Heart left ventricle (tissue), 16 donors: ENCODE data around the gene F11R. TPM values are rescaled to one million over a fixed set of nuclear protein-coding genes. Genes with fewer than 3 reads are reported as not detected.
A peak's percentile ranks its signal among the peaks of the same experiment; 100 is the strongest.
"Not testable (repeated sequence)": the region's sequence is repeated elsewhere in the genome, so short reads cannot be mapped to it uniquely, and the experiment has no call there.

Experiments
- ATAC-seq, 4 donors: fragments of 200-7000 bp; cut with Tn5 transposase; one replicate each; pipeline ENCODE4 v1.9.1; 2020 to 2022; ENCODE audit warnings: moderate library complexity in 4 of 4, mild to moderate bottlenecking in 3 of 4, moderate number of reproducible peaks in 1 of 4
- DNase-seq, 5 donors: peaks; one replicate each; pipeline ENCODE4 v3.0.0-alpha.2; 2020
- H3K27ac ChIP-seq, 12 donors: fragments of 200-600 bp; sonication (generic) in 4 of 12; one replicate each; pipeline versions ENCODE4 v1.5.0 to v1.8.0; 2016 to 2022; ENCODE audit warnings: mild to moderate bottlenecking in 2 of 12
- H3K27me3 ChIP-seq, 9 donors: fragments of 200-600 bp; sonication (generic) in 2 of 9; one replicate each; pipeline versions ENCODE4 v1.5.1 to v1.8.0; 2016 to 2022; ENCODE audit warnings: mild to moderate bottlenecking in 3 of 9
- H3K36me3 ChIP-seq, 9 donors: fragments of 200-600 bp; sonication (generic) in 2 of 9; one replicate each; pipeline versions ENCODE4 v1.5.0 to v1.8.0; 2018 to 2022; ENCODE audit warnings: mild to moderate bottlenecking in 2 of 9
- H3K4me1 ChIP-seq, 12 donors: fragments of 200-600 bp; sonication (generic) in 4 of 12; one replicate each; pipeline versions ENCODE4 v1.5.0 to v1.8.0; 2016 to 2022; ENCODE audit warnings: mild to moderate bottlenecking in 3 of 12
- H3K4me3 ChIP-seq, 12 donors: fragments of 200-600 bp; sonication (generic) in 4 of 12; one replicate each; pipeline versions ENCODE4 v1.5.0 to v1.8.0; 2017 to 2022; ENCODE audit warnings: mild to moderate bottlenecking in 9 of 12, moderate library complexity in 4 of 12
- H3K9me3 ChIP-seq, 12 donors: fragments of 200-600 bp; sonication (generic) in 4 of 12; one replicate each; pipeline versions ENCODE4 v1.5.0 to v1.8.0; 2016 to 2022; ENCODE audit warnings: mild to moderate bottlenecking in 1 of 12
- CTCF ChIP-seq, 12 donors: fragments of 200-600 bp; sonication (generic) in 4 of 12; IDR thresholded peaks; one replicate each; pipeline versions ENCODE4 v1.5.0 to v1.8.0; 2018 to 2022; ENCODE audit warnings: antibody characterized with exemption in 12 of 12, mild to moderate bottlenecking in 5 of 12
- POLR2A ChIP-seq, 2 donors: fragments of 450-650 bp; IDR thresholded peaks; one replicate each; pipeline ENCODE4 v1.6.1; 2017; ENCODE audit warnings: antibody characterized with exemption in 2 of 2, mild to moderate bottlenecking in 2 of 2, moderate library complexity in 2 of 2
- WGBS, 4 donors: extraction: QIAGEN DNeasy Blood & Tissue Kit in 2 of 4; methylation state at CpG; one replicate each; pipeline versions ENCODE4 v1.1.5 to v1.1.7; 2013 to 2018; 5-methylcytosine and 5-hydroxymethylcytosine counted together
- intact Hi-C, 10 donors: fragments of 100-400 bp; cut with DNase I; formaldehyde crosslinking; loops; one replicate each; pipeline versions ENCODE4 v1.11.1 to v1.14.2; 2022
- polyA plus RNA-seq, 2 donors: library from polyadenylated mRNA; stranded (reverse); fragments of 200-250 nt; gene quantifications; one replicate each; pipeline ENCODE4 v1.2.3, GENCODE V29; 2013
- total RNA-seq, 9 donors: library from RNA; depleted of rRNA in 2 of 9; stranded (reverse); fragments of >200 nt in 2 of 9; fragmentation: NEBNext Ultra II Directional in 3 of 9; extraction: Animal tissue kit (Norgen Biotek cat#: 25700) in 3 of 9; gene quantifications; one replicate each; pipeline versions ENCODE4 v1.1.0 to v1.2.4, GENCODE V29; 2016 to 2023
- donor health status: ischemic (EF 13 %, LVEDD 7.1; RV severe dilation, severe dysfunction).
- donor health status: healthy with polysubstance abuse.
- donor health status: DM: no; HTN: yes; CAD: no.
- donor health status: DM: no; HTN: no; CAD: no.
- donor health status: ischemic (EF 25% LVEDD 6.9; RV normal size, moderate dysfunction).
- donor health status: ischemic (EF 25% LVEDD 5.7; RV mildly dilated, moderate dysfunction).
- donor health status: healthy.
- donor health status: DM: yes; HTN: yes; CAD: no.
- donor health status: ischemic (EF 35%, LVEDD 5.7; RV mildly dilated, moderate dysfunction).
- donor health status: nonischemic (EF 11% LVEDD 7.7; RV severe dilation, severe dysfunction).
- donor health status: DM: yes; HTN: yes; CAD: no.
- donor health status: PGD.
- donor health status: ischemic (EF 29% LVEDD 5.4; RV normal size, mild dysfunction).
- donor health status: nonischemic (EF 23%, LVEDD 6.1; RV moderate dilation, normal function).

The F11R gene
- total and polyA plus RNA-seq, 11 donors = 7.4 to 23.4 (median 10.9) TPM

DNA sequence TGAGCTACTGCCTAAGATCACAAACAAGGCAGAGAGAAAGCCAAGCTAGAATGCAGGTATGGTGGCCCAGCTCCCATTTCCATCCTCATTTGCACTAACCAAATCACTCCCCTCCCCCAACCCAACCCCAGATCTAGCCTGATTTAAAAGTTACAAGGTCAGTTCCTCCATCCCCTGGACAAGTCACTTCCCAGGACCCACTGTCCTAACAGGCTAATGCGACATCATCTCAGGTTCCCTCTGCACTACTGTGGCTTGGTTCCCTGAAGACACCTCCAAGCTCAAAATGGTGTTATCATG is 2.4 kb downstream of the F11R start:
- DNase-seq (no peak), ATAC-seq (no peak)
- 86 to 95% (median 90%) methylated on average over 1 of the region's 1 CpG for WGBS, 4 donors
- intact Hi-C loops = no loop called here
- TF ChIP-seq CTCF (IDR thresholded peaks at IDR 0.05) (no peak), POLR2A (IDR thresholded peaks at IDR 0.05) (no peak)
- Histone ChIP-seq H3K9me3 (no peaks in the 10 kb centered on the region), H3K27me3 (peaks cover 0 to 4% (median 0%) of the 10 kb centered on the region in 9 donors), H3K27ac (peak overlapping the region in 8 of 12 donors; percentile 11 to 95 (median 88)), H3K4me3 (peak overlapping the region in 1 of 12 donors; percentile 74), H3K4me1 (peaks cover 0 to 63% (median 26%) of the 10 kb centered on the region in 12 donors), H3K36me3 (no peaks in the 10 kb centered on the region)

DNA sequence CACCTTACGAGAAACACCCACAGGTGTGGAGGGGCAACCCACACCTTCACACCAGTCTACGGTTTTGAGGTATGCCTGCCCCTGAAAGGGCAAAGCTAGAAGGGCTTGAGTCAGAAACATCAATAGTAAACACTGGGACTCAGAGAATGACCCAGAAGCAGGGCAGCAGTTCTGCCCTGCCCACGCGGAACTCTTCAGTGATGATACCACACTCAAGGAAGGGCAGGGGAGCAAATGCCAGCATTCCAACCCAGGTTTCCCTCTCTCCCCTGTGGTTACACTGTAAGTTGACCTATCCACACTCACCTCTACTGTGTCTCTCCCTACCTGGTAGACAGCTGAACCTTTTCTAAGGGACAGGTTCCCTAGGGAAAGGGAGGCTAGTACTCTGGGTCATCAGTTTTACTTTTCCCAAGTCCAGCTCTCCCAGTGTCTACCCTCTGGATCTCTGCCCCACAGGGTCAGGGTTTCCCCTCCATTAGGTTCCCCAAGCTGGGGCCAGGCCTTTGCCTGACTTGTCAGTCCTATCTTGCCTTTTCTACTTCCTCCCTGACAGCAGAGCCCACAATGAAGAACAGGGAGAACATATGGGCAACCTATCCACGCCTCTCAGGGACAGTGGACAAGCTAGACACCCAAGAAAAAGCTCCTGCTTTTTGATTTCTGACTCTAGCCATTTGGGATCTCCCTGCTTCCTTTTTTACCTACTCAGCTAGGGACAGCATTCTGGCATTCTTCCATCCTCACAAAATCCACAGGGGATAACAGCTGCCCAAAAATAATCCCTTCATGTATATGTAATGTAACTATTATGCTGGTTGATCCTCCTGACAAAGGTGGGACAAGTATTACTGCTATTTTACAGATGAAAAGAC is 3.0 kb downstream of the F11R start:
- Histone ChIP-seq H3K4me3 (no peak overlapping the region), H3K4me1 (peaks cover 0 to 68% (median 32%) of the 10 kb centered on the region in 12 donors), H3K36me3 (no peaks in the 10 kb centered on the region), H3K27ac (peak overlapping the region in 4 of 12 donors; percentile 24 to 95 (median 88)), H3K27me3 (peaks cover 0 to 4% (median 0%) of the 10 kb centered on the region in 9 donors), H3K9me3 (no peaks in the 10 kb centered on the region)
- 86 to 91% (median 89%) methylated on average over 5 of the region's 5 CpGs for WGBS, 4 donors
- intact Hi-C loops = no loop called here
- TF ChIP-seq POLR2A (IDR thresholded peaks at IDR 0.05) (no peak), CTCF (IDR thresholded peaks at IDR 0.05) (no peak)
- DNase-seq = no peak
- ATAC-seq = no peak

- H3K27ac ChIP-seq, H3K4me3 ChIP-seq, H3K9me3 ChIP-seq, intact Hi-C loops, ATAC-seq, H3K27me3 ChIP-seq, DNase-seq, H3K36me3 ChIP-seq: not testable (repeated sequence)
- peaks cover 0 to 76% (median 33%) of the 10 kb centered on the region in 12 donors for H3K4me1 ChIP-seq
- 76 to 82% (median 81%) methylated on average over 6 to 7 of the region's 7 CpGs for WGBS, 4 donors
Measured at GRCh38 chr1:161017181-161017580, 3.8 kb downstream of the F11R start.

DNA sequence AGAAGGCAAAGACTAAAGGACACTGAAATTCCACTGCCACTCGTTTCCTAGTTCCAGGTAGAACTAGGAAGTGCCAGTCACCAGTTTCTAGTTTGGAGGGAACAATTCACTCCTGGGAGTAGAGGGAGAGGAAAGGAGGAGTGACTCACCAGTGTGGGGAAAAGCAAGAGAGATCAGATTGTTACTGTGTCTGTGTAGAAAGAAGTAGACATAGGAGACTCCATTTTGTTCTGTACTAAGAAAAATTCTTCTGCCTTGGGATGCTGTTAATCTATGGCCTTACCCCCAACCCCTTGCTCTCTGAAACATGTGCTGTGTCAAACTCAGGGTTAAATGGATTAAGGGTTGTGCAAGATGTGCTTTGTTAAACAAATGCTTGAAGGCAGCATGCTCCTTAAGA is 4.3 kb downstream of the F11R start:
- intact Hi-C loops, H3K4me3 ChIP-seq, H3K27ac ChIP-seq, ATAC-seq, H3K36me3 ChIP-seq, H3K9me3 ChIP-seq, DNase-seq, H3K27me3 ChIP-seq: not testable (repeated sequence)
- 44 to 70% (median 57%) methylated on average over 1 of the region's 1 CpG for WGBS, 4 donors
- peaks cover 0 to 78% (median 32%) of the 10 kb centered on the region in 12 donors for H3K4me1 ChIP-seq

GRCh38 chr1:161013488-161014230 is 7.3 kb downstream of the F11R start:
- Histone ChIP-seq H3K27ac (peak overlapping the region; percentile 75 to 96 (median 82)), H3K4me1 (peaks cover 0 to 66% (median 21%) of the 10 kb centered on the region in 12 donors), H3K36me3 (no peaks in the 10 kb centered on the region), H3K27me3 (no peaks in the 10 kb centered on the region), H3K4me3 (peak overlapping the region in 9 of 12 donors; percentile 22 to 47 (median 31)), H3K9me3 (no peaks in the 10 kb centered on the region)
- WGBS, 4 donors = 40 to 57% (median 48%) methylated on average over 15 of the region's 15 CpGs
- ATAC-seq (peak; percentile 94 to 97 (median 96)), DNase-seq (peak; percentile 84 to 89 (median 87))
- TF ChIP-seq POLR2A (IDR thresholded peaks at IDR 0.05) = peak in 1 of 2 donors; percentile 23
- no peak for TF ChIP-seq CTCF (IDR thresholded peaks at IDR 0.05)
- intact Hi-C loops = no loop called here
